22Rv1 (cell line): Measurements from ENCODE around the gene GID4.
A peak's percentile ranks its signal among the peaks of the same experiment; 100 is the strongest.

Experiments used
- H3K27ac ChIP-seq: fragments of 450-650 bp; 2 replicates; pipeline ENCODE4 v1.5.1; 2017
- CTCF ChIP-seq: fragments of 450-650 bp; IDR thresholded peaks from 2 replicates; pipeline ENCODE4 v1.5.1; 2017; ENCODE audit warnings: mild to moderate bottlenecking
- ZFX ChIP-seq: fragments of 450-650 bp; IDR thresholded peaks from 2 replicates; pipeline ENCODE4 v1.6.1; 2017; ENCODE audit warnings: antibody characterized with exemption, borderline replicate concordance

GID4 gene

GRCh38 chr17:18016426-18016825 is 22.8 kb upstream of the GID4 start:
- no peak for TF ChIP-seq ZFX
- no peak for TF ChIP-seq CTCF
- H3K27ac ChIP-seq = no peak overlapping the region

GRCh38 chr17:18017958-18018357 is 21.2 kb upstream of the GID4 start:
- no peak overlapping the region for H3K27ac ChIP-seq
- TF ChIP-seq ZFX = no peak
- TF ChIP-seq CTCF = no peak

GRCh38 chr17:18018411-18018921 is 20.7 kb upstream of the GID4 start:
- TF ChIP-seq ZFX (no peak), CTCF (no peak)
- no peak overlapping the region for H3K27ac ChIP-seq

GRCh38 chr17:18019838-18020154 is 19.4 kb upstream of the GID4 start:
- TF ChIP-seq ZFX = no peak
- no peak overlapping the region for H3K27ac ChIP-seq

GRCh38 chr17:18020971-18021370 is 18.2 kb upstream of the GID4 start:
- no peak overlapping the region; the same call in 1 of the 2 replicates for H3K27ac ChIP-seq
- TF ChIP-seq CTCF (no peak), ZFX (no peak)

GRCh38 chr17:18021372-18021771 is 17.8 kb upstream of the GID4 start:
- peak overlapping the region; percentile 18; the same call in 1 of the 2 replicates for H3K27ac ChIP-seq
- no peak for TF ChIP-seq ZFX
- no peak for TF ChIP-seq CTCF

- TF ChIP-seq CTCF = no peak
- no peak for TF ChIP-seq ZFX
- no peak overlapping the region for H3K27ac ChIP-seq
Measured at GRCh38 chr17:18025241-18025944, 13.8 kb upstream of the GID4 start.
